Fibroblast of lung (primary cell): ENCODE data around the gene INTS4.
"Not testable (repeated sequence)": the region's sequence is repeated elsewhere in the genome, so short reads cannot be mapped to it uniquely, and the experiment has no call there.

Source experiments
- CTCF ChIP-seq, 2 donors: IDR thresholded peaks in 1 of 2; conservative IDR thresholded peaks in 1 of 2; 1 replicate in 1 of 2; 2 replicates in 1 of 2; pipeline ENCODE4 v1.5.1; 2011 to 2012; ENCODE audit warnings: low read length in 2 of 2, control low read depth in 1 of 2, inconsistent platforms in 1 of 2, low read depth in 1 of 2, mild to moderate bottlenecking in 1 of 2
- EZH2 ChIP-seq: IDR thresholded peaks from 2 replicates; pipeline ENCODE4 v1.5.1; 2012; ENCODE audit warnings: low read length, control low read depth, mild to moderate bottlenecking; ENCODE audit errors: missing control alignments

GRCh38 chr11:78041380-78041719 lies 46.9 kb upstream of the INTS4 start:
- not testable (repeated sequence) for TF ChIP-seq CTCF (conservative IDR thresholded peaks at IDR 0.05 in 1 of 2, IDR thresholded peaks at IDR 0.05 in 1 of 2; ENCODE audit: low read depth in 1 of 2, low read length in 2 of 2); EZH2
